ENCODE measurements around the gene GFOD2.

GFOD2 gene

DNA sequence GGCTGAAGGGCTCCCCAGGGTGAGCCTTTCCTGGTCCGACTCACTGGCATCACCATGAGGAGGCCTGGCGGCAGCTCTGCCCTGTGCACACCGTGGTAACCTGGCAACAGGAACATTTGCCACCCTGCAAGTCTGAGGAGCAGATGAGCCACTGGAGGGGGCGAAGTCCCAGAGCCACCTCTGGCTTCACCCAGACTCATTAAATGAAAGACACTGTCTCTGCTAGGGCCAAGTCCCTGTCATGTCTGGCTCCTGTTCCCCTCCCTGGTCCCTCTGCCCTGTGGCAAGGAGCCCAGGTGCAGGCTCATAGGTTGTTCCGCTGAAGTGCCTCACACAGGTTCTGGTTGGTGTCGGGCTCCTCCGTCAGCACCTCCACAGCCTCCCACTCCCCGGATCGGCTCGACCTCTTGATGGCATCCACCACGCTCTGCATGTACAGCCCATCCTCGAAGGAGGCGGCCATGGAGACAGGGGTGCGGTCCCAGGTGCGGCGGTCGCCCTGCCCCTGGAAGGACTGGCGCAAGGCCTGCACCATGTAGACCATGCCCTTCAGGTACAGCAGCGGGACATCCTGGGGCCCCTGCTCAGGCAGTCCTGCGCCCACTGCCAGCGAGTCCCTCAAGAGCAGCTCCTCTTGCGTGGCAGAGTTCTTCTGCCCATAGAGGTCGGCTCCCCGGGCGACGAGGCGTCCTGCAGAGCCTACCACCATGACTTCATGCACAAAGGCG, 44.1 kb downstream of the GFOD2 start:
- no peak overlapping the region for H3K4me3 ChIP-seq (ENCODE audit: control insufficient read depth, low read depth, low read length)
- DNase-seq (ENCODE audit: low read depth): no peak
- no peak for TF ChIP-seq CTCF (conservative IDR thresholded peaks at IDR 0.05; ENCODE audit: control insufficient read depth, insufficient read depth, low read depth, low read length)

- peak; percentile 27 for DNase-seq (ENCODE audit: low read depth)
- no peak for TF ChIP-seq CTCF (conservative IDR thresholded peaks at IDR 0.05; ENCODE audit: control insufficient read depth, insufficient read depth, low read depth, low read length)
- H3K4me3 ChIP-seq (ENCODE audit: control insufficient read depth, low read depth, low read length): no peak overlapping the region
These were observed 45.2 kb downstream of the GFOD2 start for GRCh38 chr16:67673712-67674580.

DNA sequence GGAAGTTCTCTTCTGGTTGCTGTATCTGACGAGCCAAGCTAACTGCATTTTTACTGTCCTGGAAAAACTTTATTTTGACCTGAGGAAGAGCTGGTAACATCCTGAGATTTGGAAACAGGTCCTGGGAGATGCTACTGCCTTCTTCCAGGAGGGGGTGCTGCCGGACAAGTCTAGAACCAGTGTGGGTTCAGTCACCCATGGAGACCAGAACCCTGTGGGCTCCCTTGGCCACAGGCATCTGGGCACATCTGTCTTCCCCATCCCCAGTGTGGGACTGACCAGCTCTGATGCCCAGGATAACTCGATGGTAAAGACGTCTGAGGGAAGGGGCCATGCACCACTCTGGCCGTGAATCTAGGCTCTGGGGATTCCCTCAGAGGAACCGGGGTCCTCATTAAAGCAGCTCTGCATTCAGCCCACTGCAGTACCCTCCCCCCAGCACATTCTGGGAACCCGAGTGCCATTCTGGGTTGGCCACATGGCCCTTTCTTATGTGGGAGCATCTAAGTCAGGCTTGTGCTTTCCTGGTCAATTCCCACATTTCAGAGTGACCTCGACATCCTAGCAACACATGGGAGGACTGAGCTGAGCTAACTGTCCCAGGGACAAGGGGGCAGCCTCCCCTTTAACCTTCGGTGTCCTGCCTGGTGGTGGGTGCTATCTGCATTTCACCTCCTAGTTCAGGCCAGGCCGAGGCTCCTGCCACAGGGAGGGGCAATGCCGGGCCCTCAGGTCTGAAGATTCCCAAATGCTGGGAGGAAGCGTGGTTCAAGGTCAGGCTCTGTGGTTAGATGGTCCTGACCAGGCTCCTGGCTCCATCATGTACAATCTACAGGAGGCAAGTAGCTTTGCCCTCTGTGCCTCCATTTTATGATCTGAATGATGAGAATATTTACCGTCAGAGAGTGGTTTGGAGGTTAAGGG, 46.1 kb downstream of the GFOD2 start:
- TF ChIP-seq CTCF (conservative IDR thresholded peaks at IDR 0.05; ENCODE audit: control insufficient read depth, insufficient read depth, low read depth, low read length): peak; percentile 90
- peak; percentile 74 for DNase-seq (ENCODE audit: low read depth)
- no peak overlapping the region for H3K4me3 ChIP-seq (ENCODE audit: control insufficient read depth, low read depth, low read length)

- no peak for TF ChIP-seq CTCF (conservative IDR thresholded peaks at IDR 0.05; ENCODE audit: control insufficient read depth, insufficient read depth, low read depth, low read length)
- no peak for DNase-seq (ENCODE audit: low read depth)
- H3K4me3 ChIP-seq (ENCODE audit: control insufficient read depth, low read depth, low read length): no peak overlapping the region
These were observed 46.8 kb downstream of the GFOD2 start for GRCh38 chr16:67672306-67672705.

DNA sequence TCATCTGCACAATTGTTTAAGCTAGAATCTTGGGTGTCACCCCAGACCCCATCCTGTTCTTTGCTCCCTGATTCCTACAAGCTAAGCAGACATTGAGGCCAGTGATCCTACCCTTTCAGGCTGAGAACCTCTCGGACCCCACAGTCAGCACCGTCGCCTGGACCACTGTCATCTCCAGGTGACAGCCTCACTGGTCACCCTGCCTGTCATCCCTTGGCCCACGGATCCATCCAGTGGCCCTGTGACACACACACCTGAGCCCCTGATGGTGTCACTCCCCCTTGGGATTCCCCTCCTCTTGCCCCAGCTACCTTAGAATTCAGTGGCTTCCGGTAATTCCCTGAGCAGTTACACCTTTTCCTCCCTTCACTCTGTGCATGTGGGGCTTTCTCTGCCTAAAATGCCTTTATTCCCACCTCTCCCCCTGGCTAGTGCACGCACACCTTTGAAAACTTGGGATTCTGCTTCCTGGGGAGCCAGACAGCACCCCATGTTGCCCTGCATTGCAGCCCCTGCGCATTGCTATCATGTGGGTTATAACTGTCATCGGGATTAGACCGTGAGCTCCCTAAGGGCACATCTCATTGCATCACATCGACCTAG, 49.5 kb downstream of the GFOD2 start:
- no peak overlapping the region for H3K4me3 ChIP-seq (ENCODE audit: control insufficient read depth, low read depth, low read length)
- DNase-seq (ENCODE audit: low read depth): no peak
- TF ChIP-seq CTCF (conservative IDR thresholded peaks at IDR 0.05; ENCODE audit: control insufficient read depth, insufficient read depth, low read depth, low read length): no peak
